Activated CD4-positive, CD25-positive, alpha-beta regulatory T cell treated with anti-CD3 and anti-CD28 coated beads, Interleukin-2, amount 50 U/mL, for 24 hours (primary cell): Measurements from ENCODE around the gene ACTL7B.
"Not testable (repeated sequence)": the region's sequence is repeated elsewhere in the genome, so short reads cannot be mapped to it uniquely, and the experiment has no call there.

Experiments used
- ATAC-seq, 2 donors: fragments of 150-1000 bp; cut with Tn5 transposase; one replicate each; pipeline ENCODE4 v1.10.0; 2021; ENCODE audit warnings: mild to moderate bottlenecking in 1 of 2, moderate library complexity in 1 of 2

ACTL7B gene, protein sequence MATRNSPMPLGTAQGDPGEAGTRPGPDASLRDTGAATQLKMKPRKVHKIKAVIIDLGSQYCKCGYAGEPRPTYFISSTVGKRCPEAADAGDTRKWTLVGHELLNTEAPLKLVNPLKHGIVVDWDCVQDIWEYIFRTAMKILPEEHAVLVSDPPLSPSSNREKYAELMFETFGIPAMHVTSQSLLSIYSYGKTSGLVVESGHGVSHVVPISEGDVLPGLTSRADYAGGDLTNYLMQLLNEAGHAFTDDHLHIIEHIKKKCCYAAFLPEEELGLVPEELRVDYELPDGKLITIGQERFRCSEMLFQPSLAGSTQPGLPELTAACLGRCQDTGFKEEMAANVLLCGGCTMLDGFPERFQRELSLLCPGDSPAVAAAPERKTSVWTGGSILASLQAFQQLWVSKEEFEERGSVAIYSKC

DNA sequence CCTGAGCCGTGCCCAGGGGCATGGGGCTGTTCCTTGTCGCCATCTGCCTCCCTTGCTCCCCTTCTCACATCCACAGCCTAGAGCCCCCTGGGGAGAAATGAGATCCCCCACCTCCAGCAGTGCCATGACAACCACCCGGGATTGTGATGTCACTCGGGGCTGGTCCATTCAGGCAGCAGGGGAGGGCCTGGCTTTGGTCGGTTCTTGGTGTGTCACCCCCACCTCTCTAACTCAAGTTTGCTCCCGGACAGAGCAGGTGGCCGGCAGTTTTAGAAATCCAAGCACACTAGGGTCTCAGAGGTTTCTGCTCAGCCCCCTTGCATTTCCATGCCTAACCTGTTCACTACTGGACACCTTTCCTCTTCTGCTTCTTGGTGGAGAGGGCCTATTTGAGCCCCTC lies at the start of gene ACTL7B:
TSS of gene ACTL7B (minus strand) at position 99 of the 400 bp plus-strand sequence. CDS start at position 43, 56 bp downstream.
- ATAC-seq = no peak

DNA sequence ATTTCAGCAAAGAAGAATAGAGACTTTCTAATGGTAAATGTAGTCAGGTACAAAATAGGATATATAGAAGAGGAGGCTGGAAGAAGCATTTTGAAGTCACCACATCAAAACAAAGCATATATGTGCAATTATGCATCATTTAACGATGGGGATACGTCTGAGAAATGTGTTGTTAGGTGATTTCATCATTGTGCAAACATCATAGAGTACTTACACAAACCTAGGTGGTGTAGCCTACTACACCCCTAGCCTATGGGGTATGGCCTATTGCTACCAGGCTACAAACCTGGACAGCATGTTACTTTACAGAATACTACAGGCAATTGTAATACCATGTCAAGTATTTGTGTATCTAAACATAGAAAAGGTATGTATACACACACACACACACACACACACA lies 49.7 kb upstream of the ACTL7B start:
- no peak for ATAC-seq

- no peak for ATAC-seq
Measured at GRCh38 chr9:108904161-108904560, 48.4 kb upstream of the ACTL7B start.

GRCh38 chr9:108903420-108904103 lies 47.8 kb upstream of the ACTL7B start:
- no peak for ATAC-seq

DNA sequence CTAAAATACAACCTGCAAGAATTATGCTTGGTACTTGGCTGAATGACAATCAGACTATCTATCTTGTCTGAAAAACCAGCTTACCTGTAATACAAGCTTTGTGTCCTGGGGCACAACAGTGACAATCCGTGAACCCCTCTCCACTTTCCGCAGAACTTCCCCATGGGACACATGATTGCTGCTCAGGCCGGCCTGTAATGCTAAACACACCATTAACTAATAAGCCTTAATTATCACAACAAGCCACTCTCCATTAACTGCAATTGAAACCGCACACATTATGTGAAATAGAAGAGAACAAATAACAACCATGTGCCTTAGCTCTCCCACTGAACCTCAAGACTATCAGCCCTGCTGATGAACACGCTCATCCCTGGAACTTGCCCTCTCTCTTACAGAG lies 44.4 kb upstream of the ACTL7B start:
- no peak for ATAC-seq

DNA sequence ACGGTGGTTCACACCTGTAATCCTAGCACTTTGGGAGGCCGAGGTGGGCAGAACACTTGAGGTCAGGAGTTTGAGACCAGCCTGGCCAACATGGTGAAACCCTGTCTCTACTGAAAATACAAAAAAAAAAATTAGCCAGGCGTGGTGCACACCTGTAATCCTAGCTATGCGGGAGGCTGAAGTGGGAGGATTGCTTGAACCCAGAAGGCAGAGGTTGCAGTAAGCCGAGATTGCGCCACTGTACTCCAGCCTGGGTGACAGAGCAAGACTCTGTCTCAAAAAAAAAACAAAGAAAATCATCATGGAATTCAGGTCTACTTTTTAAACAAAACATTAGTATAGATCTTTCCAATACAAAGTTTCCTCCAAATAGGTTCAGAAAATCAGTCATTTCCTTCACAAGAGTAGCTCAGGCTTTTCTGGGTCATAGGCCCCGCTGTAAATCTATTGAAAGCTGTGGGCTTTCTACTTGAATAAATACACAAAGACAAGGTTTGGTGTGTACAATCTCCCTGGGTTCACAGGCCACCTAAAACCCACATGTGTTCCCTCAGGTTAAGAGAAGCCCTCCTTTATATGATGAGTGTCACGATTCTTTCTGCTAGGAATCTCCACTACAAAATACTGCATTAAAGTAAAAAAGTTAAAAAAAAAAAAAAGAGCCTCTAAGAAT lies 43.4 kb upstream of the ACTL7B start:
- not testable (repeated sequence) for ATAC-seq

DNA sequence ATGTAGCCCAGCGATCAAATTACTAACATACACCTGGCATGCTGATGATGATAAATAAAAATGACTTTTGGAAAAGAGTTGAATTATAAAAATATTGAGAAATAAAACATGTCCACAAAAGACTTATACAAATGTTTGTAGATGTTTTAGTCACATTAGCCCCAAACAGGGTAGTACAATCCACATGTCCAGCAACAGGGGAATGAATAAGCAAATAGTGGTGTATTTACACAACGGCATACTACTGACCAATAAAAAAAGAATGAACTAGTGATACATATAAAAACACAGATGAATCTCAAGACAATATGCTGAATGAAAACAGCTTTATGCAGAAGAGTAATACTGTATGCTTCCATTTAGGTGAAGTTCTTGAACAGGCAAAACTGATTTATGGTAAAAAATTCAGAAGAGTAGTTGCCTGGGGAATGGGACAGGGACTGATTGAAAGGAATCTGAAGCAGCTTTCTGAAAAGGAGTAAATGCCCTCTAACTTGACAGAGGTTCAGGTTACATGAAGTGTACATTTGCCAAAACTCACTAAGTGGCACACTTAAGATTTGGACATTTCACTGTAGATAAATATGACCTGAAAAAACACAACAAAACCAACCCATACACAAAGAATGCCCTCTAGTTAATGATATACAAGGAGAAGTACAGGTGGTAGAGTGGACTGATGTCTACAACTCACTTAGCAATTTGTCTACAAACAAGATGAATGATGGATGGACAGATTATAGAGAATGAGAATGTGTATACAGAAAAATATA lies 41.7 kb upstream of the ACTL7B start:
- ATAC-seq = no peak

- no peak for ATAC-seq
Measured at GRCh38 chr9:108894225-108894997, 38.6 kb upstream of the ACTL7B start.

DNA sequence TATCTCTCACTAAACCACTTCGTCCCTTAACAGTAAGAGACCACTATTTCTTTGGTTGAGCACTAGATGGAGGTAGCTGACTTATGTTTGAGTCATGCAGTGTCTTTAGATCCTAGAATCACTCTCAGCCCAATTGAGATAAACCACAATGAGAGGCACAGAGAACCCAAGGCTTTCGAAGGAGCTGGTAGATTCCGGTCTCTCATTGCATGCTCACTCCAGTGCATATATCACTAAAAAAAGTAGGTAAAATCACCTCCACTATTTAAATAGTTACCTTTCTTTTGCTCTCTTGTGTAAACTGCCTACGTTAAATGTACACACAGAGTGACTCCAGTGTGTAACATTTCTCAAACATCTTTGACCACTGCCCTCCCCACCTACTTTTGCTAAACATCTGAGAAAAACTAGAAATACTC lies 33.9 kb upstream of the ACTL7B start:
- ATAC-seq = no peak

DNA sequence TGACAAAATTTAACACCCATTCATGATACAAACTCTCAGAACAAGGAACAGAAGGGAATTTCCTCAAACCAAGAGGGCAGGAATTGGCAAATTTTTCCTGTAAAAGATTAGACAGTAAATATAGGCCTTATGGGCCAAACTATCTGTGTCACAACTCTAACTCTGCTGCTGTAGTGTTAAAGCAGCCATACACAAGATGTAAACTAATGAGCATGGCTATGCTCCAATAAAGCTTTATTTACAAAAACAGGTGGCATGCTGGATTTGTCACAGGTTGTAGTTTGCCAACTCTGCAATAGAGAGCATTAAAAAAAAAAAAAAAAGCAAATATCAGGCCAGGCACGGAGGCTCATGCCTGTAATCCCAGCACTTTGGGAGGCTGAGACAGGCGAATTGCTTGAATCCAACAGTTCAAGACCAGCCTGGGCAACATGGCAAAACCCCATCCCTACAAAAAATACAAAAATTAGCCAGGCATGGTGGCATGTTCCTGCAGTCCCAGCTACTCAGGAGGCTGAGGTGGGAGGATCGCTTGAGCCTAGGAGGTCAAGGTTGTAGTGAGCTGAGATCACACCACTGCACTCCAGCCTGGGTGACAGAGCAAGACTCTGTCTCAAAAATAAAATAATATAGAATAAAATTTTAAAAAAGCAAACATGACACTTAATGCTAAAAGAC lies 30.9 kb upstream of the ACTL7B start:
- not testable (repeated sequence) for ATAC-seq

- peak; percentile 95 to 97 for ATAC-seq
Measured at GRCh38 chr9:108885643-108886348, 30.0 kb upstream of the ACTL7B start.

DNA sequence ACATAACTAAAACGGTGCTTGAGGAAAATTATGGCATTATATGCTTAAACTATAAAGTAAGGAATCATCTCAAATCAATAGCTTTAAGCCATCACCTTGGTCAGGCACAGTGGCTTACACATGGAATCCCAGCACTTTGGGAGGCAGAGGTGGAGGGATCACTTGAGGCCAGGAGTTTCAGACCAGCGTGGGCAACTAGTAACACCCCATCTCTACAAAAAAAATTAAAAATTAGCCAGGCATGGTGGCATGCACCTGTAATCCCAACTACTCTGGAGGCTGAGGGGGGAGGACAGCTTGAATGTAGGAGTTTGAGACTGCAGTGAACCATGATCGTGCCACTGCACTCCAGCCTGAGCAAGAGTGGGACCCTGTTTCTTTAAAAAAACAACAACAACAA lies 28.9 kb upstream of the ACTL7B start:
- ATAC-seq = no peak

GRCh38 chr9:108883085-108883484 lies 27.3 kb upstream of the ACTL7B start:
- ATAC-seq = no peak

- no peak for ATAC-seq
Measured at GRCh38 chr9:108882052-108882888, 26.5 kb upstream of the ACTL7B start.

- no peak for ATAC-seq
Measured at GRCh38 chr9:108880738-108881316, 25.0 kb upstream of the ACTL7B start.

DNA sequence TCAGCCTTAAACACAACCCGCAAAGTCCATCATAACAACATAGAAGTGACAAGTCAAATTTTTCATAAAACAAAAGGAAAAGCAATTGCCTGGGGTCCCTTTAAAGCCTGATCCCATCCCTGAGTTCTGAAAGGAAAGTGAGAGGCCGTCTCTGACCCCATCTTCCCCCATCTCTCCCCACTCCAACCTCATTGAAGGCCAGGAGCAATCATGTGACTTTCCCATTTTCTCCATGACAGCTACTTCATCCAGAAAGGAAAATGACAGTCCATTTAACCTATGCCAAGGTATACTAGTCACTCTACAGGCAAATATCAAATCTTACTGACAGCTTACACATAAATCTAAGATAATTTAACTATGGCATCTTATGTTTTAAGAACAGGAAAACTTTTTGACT lies 21.7 kb upstream of the ACTL7B start:
- no peak for ATAC-seq

DNA sequence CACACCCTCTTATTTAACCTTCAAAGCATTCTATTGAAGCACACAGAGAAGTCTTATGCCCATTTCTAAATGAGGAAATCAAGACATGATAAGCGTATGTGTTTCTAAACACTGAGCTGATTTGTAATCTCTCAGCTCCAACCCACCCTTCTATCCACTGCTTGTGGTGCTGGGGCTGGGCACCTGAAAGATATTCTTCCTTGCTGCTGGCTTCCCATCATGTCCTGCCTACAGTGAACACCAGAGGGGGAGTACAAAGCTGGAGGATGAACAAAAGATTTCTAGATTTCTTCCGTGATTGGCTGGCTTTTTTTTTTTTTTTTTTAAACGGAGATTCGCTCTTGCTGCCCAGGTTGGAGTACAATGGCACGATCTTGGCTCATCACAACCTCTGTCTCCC lies 20.6 kb upstream of the ACTL7B start:
- ATAC-seq = no peak

- ATAC-seq = no peak
Measured at GRCh38 chr9:108874058-108874788, 18.4 kb upstream of the ACTL7B start.
